ENCODE data around the gene HSPA4.

DNA sequence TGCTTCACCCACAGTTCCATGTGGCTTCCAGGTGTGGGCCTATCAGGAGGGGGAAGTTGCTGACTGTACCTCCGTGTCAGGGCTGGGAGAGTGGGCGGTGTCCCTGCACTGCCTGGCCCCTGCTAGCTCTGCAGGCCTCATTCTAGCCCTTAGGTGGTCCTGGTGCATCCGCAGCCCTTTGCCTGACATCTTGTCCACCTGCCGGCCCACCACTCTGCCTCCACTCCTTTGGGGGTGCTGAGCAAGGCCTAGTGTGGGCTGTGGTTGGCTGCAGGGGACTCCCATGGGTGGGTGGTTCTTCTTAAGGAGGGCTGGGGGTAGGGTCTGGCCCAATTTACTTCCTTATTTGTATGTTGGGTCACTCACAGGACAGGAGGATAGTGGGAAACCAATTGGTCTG lies 66.9 kb downstream of the HSPA4 start:
- TF ChIP-seq, protein P1, sequence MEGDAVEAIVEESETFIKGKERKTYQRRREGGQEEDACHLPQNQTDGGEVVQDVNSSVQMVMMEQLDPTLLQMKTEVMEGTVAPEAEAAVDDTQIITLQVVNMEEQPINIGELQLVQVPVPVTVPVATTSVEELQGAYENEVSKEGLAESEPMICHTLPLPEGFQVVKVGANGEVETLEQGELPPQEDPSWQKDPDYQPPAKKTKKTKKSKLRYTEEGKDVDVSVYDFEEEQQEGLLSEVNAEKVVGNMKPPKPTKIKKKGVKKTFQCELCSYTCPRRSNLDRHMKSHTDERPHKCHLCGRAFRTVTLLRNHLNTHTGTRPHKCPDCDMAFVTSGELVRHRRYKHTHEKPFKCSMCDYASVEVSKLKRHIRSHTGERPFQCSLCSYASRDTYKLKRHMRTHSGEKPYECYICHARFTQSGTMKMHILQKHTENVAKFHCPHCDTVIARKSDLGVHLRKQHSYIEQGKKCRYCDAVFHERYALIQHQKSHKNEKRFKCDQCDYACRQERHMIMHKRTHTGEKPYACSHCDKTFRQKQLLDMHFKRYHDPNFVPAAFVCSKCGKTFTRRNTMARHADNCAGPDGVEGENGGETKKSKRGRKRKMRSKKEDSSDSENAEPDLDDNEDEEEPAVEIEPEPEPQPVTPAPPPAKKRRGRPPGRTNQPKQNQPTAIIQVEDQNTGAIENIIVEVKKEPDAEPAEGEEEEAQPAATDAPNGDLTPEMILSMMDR (IDR thresholded peaks at IDR 0.05; ENCODE audit: low read length): no peak
- TF ChIP-seq EZH2 (optimal IDR thresholded peaks at IDR 0.05; ENCODE audit: low read depth, low read length) (no peak), EZH2phosphoT487 (IDR thresholded peaks at IDR 0.05; ENCODE audit: low read length) (no peak)

Data from MM.1S (cell line).